ENCODE data around the gene UAP1L1.

Gene UAP1L1

GRCh38 chr9:137074657-137075274 is 2.6 kb upstream of the UAP1L1 start:
- DNase-seq (ENCODE audit: low read depth, low spot score), result no peak

DNA sequence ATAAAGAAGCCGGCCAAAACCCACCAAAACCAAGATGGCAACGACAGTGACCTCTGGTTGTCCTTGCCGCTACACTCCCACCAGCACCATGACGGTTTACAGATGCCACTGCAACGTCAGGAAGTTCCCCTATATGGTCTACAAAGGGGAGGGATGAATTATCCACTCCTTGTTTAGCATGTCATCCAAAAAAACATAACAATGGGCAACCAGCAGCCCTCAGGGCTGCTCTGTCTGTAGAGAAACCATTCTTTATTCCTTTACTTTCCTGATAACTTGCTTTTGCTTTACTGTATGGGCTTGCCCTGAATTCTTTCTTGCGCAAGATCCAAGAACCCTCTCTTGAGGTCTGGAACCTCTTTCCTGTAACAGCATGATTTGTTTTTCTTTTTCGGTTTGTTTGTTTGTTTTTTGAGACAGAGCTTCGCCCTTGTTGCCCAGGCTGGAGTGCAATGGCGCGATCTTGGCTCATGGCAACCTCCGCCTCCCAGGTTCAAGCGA is 2.0 kb upstream of the UAP1L1 start:
- no peak for DNase-seq (ENCODE audit: low read depth, low spot score)

- no peak for DNase-seq (ENCODE audit: low read depth, low spot score)
Measured at GRCh38 chr9:137076636-137077009, 694 bp upstream of the UAP1L1 start.

- no peak for DNase-seq (ENCODE audit: low read depth, low spot score)
Measured at GRCh38 chr9:137077758-137078693, 709 bp downstream of the UAP1L1 start.

DNA sequence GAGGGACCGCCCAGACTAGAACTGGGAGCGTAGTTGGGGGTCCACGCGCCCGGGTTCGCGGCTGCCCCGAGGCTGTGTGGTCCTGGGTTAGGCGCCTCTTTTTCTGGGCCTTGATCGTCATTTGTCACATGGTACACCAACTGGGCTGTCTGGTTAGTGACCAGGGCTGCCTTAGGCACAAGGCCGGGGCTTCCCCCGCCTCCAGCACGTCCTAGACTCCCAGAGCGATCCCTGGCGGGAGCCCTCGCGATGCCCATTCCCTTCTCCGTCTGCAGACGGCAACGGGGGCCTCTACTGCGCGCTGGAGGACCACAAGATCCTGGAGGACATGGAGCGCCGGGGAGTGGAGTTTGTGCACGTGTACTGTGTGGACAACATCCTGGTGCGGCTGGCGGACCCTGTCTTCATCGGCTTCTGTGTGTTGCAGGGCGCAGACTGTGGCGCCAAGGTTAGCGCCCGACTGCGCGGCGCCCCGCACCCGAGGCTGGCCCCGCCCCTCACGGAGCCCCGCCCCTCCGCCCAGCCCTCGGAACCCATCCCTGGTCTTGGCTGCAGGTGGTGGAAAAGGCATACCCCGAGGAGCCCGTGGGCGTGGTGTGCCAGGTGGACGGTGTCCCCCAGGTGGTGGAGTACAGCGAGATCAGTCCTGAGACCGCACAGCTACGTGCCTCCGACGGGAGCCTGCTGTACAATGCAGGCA is 1.5 kb downstream of the UAP1L1 start:
- DNase-seq (ENCODE audit: low read depth, low spot score), result no peak

- no peak for DNase-seq (ENCODE audit: low read depth, low spot score)
Measured at GRCh38 chr9:137079401-137079787, 2.1 kb downstream of the UAP1L1 start.

- no peak for DNase-seq (ENCODE audit: low read depth, low spot score)
Measured at GRCh38 chr9:137080260-137081122, 3.2 kb downstream of the UAP1L1 start.

DNA sequence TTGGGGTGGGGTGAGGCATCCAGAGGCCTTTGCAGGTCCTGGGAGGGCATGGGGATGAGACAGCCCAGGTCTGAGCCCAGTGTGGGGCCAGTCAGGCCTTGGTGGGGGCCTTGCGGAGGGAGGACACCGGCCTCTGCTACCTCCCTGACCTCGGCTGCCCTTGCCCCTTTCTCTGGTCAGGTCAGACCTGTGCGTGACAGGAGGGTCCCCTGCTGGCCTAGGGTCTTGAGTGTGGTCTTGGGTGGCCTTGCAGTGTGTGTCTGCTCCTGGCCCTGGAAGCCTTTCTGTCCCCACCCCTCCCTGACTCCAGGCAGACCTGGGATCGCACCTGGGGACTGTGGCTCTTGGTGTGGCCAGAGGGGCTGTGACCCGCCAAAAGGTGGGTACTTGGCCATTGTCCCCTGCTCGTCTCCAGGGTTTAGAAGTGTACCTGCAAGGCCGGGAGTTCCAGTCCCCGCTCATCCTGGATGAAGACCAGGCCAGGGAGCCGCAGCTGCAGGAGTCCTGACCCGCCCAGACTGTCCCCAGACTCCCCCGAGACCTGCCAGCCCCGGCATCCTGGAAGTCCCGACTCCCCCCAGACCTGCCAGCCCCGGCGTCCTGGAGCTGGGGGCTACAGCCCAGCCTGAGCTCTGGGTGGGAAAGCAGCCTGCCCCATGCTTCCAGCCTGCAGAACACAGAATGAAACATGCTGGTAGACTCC is 5.1 kb downstream of the UAP1L1 start:
- no peak for DNase-seq (ENCODE audit: low read depth, low spot score)

DNA sequence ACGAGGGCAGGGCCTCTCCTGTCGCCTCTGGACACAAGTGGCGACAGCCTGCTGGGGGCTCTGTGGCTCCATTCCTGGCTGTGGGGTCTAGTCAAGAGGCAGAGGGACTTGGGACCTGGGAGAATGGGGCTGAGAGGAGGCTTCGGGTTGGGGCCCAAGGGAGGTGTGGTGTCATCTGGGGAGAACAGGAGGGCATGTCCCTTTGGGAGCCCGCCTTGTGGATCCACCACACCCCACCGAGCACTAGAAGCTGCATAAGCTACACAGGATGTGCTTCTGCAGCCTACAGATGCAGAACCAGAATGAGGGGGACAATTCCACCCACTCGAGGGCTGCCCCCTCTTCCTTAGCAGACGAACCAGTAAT is 5.6 kb downstream of the UAP1L1 start:
- DNase-seq (ENCODE audit: low read depth, low spot score), result no peak

DNA sequence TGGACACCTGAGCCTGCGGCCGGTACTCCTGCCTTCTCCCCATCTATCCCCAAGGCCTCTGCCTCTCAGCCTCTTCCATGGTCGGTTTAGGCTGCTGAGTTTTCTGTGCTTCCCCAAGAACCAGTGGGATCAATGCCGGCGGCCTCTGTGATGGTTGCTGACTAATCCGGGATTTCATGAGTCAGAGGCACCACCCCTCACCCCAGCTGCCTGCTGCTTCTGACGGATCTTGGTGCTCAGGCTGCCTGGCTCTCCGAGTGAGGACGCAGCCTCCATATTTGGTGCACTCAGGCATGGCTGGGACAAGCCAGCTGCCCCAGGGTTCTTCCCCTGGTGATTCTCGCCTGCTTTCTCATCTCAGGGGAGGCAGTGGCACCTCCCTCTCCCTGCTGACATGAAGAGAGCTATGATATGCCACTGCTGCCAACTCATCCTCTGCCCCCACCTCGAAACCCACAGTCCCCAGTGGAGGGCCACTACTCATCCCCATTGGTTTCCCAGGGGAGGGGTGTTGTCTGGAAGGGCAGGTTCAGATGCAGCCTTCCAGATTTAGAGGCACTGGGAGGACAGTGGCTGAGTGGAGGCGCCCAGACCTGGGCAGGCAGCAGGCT is 6.2 kb downstream of the UAP1L1 start:
- no peak for DNase-seq (ENCODE audit: low read depth, low spot score)

DNA sequence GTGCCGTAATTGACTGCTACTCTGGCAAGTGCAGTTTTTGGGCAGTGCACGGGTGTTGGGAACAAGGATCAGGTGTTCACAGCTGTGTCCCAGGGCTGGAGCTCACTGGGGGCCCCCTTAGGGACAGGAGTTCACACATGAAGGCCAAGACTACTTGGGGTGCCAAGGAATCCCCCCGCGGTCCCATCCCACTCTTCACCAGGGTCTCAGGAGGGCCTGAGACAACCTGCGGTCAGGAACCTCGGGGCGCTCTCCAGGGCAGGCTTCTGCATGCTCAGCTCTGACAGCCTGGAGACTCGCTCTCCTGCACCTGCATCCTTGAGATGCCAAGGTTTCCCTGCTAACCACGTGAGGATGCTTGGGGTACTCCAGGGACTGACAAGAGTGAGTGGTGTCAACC is 7.2 kb downstream of the UAP1L1 start:
- no peak for DNase-seq (ENCODE audit: low read depth, low spot score)

DNA sequence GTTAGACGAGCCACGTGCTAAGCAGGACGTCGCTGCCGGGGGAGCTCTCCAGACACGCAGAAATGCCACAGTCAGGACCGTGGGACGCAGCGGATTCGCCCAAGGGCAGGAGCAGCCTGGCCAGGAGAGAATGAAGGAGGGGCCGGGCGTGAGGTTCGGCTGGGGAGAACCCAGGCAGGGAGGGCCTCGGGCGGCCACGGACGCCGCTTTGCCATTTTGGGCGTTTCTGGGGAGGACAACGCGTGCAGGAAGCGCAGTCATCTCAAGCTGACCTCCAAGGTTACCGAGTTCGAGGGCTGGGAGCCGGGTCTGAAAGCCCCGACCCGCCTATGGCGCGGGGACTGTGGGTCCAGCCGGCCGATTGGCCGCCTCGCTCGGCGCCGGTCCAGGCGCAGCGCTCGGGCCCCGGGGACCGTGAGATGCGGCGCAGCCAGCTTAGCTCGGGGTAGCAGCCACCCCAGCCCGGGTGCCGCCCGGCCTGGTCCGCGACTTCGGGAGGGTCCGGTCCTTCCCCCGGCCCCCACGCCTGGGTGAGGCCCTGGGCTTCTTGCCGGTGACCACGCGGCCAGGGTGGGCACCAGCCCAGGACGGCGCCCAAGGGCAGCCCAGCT is 8.7 kb downstream of the UAP1L1 start:
- no peak for DNase-seq (ENCODE audit: low read depth, low spot score)

DNA sequence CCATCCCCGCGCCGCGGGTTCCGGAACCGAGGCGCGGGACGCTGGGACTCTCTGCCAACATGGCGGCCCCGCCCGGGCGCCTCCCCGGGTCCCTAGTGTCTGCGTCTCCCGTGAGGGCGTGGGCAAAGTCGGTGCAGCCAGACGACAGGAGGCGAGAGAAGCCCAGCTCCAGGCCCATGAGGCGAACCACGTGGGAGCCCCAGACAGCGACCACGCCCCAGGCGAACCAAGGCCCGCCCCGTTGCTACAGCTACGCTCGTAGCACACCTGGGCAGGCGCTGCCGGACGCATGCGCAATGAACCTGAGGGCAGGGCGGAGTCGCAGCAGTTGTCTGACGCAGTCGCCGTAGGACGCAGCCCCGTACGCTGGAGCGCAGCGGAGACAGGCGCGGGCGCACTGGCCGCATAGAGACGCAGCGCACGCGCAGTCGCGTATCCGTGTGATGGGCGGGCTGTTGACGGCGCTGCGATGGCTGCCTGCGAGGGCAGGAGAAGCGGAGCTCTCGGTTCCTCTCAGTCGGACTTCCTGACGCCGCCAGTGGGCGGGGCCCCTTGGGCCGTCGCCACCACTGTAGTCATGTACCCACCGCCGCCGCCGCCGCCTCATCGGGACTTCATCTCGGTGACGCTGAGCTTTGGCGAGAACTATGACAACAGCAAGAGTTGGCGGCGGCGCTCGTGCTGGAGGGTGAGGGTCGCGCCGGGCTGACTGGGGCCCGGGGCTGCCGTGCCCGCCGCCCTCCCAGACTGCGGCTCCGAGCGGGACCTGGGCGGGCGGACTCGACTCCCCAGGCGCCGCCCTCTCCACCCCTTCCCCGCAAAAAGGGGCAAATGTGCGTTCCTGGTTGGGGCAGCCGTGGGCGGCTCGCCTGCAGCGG is 9.5 kb downstream of the UAP1L1 start, which contains the start of gene MAN1B1:
Gene MAN1B1, plus strand, starts transcription at position 455 of the 878 bp plus-strand sequence. Its CDS starts 15 bp downstream, at position 470.
- peak; percentile 93 for DNase-seq (ENCODE audit: low read depth, low spot score)

DNA sequence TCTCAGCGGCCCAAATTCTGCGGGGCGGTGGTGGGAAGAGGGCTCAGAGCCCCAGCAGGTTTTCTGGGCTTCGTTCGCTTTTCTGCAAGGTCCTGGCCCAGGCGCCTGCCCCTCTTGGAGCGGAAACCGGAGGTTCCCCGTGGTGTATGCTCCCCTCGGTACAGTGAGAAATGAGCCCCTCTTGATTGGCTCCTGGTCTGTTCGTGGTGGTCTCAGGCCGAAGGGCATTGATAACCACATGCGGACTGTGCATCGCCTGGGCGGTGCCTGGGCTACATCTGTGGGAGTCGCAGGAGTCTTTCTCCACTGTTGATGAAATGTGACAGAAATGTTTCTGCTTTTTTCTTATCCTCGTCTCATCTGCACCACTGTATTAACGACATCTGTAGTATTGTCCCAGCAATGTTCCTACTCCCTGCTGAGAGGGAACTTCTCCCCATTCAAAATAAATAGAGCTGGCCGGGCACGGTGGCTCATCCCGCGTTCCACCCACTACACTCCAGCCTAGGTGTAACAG is 10.2 kb downstream of the UAP1L1 start:
- DNase-seq (ENCODE audit: low read depth, low spot score), result no peak

- no peak for DNase-seq (ENCODE audit: low read depth, low spot score)
Measured at GRCh38 chr9:137088121-137088520, 10.8 kb downstream of the UAP1L1 start.

DNA sequence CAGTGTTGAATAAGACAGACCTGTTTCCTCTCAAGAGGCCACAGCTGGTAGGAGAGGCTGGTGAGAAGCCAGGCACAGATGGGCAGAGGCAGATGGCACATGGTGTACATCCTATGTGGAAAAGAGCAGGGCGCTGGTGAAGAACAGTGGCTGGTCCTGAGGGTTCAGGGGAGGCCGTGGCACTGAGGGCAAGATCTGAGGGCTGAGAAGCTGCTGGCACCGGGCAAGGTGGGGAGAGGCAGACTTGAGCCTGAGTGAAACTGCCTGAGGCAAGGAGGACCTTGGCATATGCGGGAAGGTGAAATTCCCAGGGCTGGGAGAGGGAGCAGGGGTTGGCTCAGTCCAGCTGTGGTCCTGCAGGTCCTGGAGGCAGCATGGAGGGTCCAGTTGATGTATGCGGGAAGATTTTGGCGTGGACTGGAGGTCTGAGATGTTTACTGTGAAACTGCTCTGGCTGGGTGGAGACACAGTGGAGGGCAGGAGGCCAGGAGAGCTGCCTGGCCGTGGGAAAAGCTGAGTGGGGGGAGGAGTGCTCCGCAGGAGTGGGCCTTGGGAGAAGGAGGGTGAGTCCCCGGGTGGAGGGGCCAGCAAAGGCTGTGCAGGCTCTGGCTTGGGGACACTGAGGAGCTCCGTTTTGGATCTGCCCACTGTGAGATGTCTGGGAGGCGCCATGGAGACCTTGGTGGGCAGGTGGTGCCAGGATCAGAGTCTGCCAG is 12.1 kb downstream of the UAP1L1 start:
- DNase-seq (ENCODE audit: low read depth, low spot score), result no peak

GRCh38 chr9:137095664-137096517 is 18.6 kb downstream of the UAP1L1 start:
- DNase-seq (ENCODE audit: low read depth, low spot score), result no peak

Measured in iPS DF 19.7 (cell line).